Fibroblast of villous mesenchyme (primary cell): ENCODE data around the gene SPPL3. TPM values are rescaled to one million over a fixed set of nuclear protein-coding genes. Genes with fewer than 3 reads are reported as not detected.

ENCODE experiments used
- DNase-seq: peaks from one replicate; pipeline ENCODE4 v3.0.0-alpha.2; 2010; ENCODE audit warnings: low read depth
- H3K4me3 ChIP-seq: 2 replicates; pipeline ENCODE4 v1.5.1; 2011; ENCODE audit warnings: low read depth, mild to moderate bottlenecking, low read length
- total RNA-seq: library from RNA; depleted of rRNA; stranded (reverse); fragments of >200 nt; gene quantifications from 2 replicates; pipeline ENCODE4 v1.2.3, GENCODE V29; 2012
- TF ChIP-seq, protein P1 (sequence below): IDR thresholded peaks from 2 replicates; pipeline ENCODE4 v1.5.1; 2012; ENCODE audit warnings: low read depth, mild to moderate bottlenecking, low read length; ENCODE audit not compliant: insufficient read depth

Gene SPPL3
- total RNA-seq, 1 donor, result 9.5 TPM

DNA sequence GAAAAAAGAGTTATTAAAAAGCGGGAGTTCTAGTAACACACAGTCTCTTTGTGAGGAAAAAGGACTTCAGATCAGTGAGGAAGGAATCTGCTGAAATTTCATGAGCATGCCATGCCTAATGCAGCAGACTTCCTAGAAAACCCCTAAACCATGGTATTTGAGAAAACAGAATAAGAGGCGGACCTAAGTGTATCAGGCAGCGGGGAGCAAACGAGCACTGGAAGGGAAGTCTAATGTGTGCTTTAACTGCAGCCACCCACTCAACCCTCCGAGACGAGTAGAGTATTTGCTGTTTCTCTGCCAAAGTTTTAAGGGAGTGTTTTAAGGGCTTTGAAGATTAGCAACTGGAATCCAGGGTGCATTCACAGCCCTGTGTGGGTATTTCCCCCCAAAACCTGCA, 142.1 kb downstream of the SPPL3 start:
- TF ChIP-seq, protein P1, sequence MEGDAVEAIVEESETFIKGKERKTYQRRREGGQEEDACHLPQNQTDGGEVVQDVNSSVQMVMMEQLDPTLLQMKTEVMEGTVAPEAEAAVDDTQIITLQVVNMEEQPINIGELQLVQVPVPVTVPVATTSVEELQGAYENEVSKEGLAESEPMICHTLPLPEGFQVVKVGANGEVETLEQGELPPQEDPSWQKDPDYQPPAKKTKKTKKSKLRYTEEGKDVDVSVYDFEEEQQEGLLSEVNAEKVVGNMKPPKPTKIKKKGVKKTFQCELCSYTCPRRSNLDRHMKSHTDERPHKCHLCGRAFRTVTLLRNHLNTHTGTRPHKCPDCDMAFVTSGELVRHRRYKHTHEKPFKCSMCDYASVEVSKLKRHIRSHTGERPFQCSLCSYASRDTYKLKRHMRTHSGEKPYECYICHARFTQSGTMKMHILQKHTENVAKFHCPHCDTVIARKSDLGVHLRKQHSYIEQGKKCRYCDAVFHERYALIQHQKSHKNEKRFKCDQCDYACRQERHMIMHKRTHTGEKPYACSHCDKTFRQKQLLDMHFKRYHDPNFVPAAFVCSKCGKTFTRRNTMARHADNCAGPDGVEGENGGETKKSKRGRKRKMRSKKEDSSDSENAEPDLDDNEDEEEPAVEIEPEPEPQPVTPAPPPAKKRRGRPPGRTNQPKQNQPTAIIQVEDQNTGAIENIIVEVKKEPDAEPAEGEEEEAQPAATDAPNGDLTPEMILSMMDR, result no peak
- no peak overlapping the region for H3K4me3 ChIP-seq
- no peak for DNase-seq

DNA sequence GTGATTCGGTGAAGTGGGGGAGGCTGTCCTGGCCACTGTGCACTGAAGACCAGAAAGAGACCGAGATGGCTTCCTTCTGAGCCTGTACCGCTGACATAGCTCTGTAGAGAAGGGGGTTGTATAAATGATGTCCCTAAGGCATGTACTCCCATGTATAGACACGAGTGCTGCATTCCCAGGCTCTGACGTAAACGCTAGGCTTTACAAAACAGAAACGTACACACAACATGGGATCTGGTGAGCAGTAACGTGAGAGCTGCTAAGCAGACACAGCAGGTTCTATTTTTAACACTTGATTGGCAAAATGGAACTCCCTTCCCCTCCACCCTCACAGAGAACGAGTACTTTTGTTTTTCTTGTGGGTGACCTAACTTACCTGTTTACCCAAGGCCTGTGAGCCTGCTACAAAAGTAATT, 142.6 kb downstream of the SPPL3 start:
- peak; percentile 95 for DNase-seq
- TF ChIP-seq, protein P1, result no peak
- H3K4me3 ChIP-seq, result no peak overlapping the region

DNA sequence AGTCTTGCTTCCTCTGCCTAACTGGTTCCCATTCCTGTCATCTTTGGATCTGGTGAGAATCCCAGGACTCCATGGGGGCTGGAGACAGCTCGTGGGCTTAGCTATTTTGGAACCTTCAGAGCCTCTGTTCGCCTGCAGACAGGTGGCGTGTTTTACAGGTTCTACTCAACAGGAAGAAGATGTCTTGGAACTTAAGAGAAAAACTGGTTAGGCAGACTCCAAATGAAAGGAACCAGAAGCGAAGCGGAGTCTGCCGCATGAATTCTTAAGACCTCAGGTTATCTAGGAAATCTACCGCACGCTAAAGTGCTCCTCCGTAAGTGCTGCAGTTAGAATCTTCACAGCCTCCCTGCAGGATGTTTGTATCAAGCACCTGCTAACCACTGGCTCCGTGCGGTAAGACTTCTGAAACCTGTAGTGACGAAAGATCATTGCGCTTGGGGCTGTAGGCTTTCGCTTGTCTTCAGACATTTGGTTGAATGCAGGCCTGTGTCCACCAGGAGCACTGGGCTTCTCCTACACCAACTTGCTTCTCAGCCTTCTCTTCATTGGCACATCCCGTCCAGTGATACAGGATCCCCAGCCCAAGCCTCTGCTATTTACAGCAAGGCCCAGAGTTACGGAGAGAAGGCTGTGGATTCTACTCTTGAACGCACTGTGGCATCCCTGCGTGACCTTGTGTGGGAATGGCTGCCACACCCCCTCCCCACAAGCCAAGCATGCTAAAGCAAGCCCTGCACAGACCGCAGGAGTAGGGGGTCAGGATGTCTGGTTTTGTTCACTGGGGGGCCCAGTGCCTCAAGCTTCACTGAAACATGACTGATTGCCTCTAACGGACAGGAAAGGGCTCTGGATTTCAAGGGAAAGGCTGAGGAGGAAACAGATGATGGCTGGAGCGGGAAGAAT, 143.6 kb downstream of the SPPL3 start:
- TF ChIP-seq, protein P1, result no peak
- no peak for DNase-seq
- H3K4me3 ChIP-seq, result no peak overlapping the region

DNA sequence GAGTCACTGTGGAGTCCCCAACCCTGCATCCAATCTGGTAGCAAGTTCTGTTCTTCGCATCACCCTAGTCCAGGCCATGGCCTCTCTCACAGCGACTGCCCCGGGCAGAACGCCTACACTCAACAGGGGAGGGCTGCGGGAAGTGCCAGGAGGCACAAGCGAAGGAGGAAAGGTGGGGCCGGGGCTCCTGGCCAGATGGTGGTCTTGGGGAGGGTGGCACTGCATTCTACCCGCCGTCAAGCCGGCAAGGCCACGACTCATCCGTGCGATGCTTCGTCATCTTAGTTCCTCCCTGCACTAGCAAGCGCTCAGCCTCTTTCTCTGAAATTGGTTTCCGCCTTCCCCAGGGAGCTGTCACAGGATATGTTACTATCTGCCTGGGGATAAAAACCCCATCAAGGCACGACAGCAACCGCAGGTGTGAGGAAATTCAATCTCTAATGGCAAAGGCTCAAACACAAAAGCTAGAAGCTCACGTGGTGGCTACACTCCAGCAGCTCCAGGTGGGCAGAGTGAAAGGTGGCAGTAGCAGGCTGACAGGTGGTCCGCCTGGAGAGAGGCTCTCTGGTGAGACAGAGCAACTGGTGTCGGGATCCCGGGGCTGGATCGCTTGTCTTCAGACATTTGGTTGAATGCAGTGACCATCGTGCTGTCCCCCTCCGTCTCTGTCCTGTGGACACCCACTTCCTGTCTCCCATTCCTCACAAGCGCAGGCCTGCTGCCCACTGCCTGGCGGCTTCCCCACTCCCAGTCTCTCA, 144.4 kb downstream of the SPPL3 start:
- no peak for DNase-seq
- H3K4me3 ChIP-seq, result no peak overlapping the region
- TF ChIP-seq, protein P1, result no peak

DNA sequence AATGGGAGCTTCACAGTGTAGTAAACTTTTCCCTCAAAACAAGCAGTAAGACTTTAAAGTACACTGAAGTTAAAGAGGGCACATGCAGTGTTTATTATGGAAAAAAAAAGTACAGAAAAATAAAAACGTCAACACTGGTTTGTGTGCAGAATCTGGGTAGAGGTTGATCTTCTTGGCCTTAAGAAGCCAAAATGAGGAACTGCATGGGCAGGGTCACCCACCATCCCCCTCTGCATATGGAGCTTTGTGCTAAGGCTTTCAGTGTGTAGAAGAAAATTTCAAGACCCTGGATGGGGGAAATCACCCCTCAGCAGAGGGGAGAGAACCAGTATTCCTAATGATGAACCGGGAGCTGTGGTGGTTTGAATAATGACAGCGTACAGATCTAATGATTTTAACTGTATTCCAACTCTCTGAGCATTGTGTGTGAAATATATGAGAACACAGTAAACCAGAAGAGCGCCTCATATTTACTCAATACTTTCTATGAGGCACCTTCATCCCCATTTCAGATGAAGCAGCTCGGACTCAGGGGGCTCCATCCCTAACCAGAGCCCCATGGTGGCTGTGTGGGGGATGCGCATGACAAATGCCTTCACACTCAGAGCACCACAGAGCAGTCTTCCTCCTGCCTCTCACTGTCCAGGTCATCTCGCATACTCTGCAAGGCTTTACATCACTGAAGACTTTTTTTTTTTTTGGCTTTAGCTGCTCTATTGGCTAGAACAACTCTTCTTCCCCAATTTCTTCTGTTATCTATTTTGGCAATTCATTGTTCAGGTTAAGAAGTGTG, 145.2 kb downstream of the SPPL3 start:
- no peak for DNase-seq
- no peak overlapping the region for H3K4me3 ChIP-seq
- TF ChIP-seq, protein P1, result no peak

DNA sequence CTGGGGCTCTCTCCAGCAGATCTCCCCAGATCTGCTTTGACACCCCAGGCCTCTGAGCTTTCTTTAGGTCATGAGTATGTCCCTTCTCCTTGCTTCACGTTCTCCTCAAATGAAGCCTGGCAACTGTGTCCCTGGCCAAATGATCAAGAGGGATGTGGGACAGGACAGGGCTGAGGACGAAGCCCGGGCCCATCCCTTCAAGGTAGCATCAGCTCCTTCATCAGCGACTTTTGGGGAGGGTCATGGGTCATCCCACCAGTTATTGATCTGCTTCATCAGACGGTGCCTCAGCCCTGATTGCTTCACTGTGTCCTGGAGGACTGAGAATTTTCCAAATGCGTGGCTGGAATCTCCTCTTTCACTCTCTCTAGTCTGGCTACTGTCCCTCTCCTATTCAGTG, 146.2 kb downstream of the SPPL3 start:
- H3K4me3 ChIP-seq, result no peak overlapping the region
- TF ChIP-seq, protein P1, result no peak
- no peak for DNase-seq
